H1 (cell line): ENCODE data around the gene TMPRSS3. TPM values are rescaled to one million over a fixed set of nuclear protein-coding genes. Genes with fewer than 3 reads are reported as not detected.

ENCODE experiments used
- ASH2L ChIP-seq: fragments of 200-600, 300-600 bp; sonication (generic); IDR thresholded peaks from one replicate; pipeline ENCODE4 v1.7.1; 2017; ENCODE audit warnings: low read length
- polyA plus RNA-seq, 7 experiments: library from polyadenylated mRNA; depleted of rRNA in 3 of 7; stranded (reverse) in 5 of 7; unstranded in 2 of 7; fragments of >200 nt in 5 of 7; fragments of 200-250 nt in 2 of 7; gene quantifications; 1 replicate in 5 of 7; 2 replicates in 1 of 7; 4 replicates in 1 of 7; pipeline versions ENCODE4 v1.2.1 to v1.2.3, GENCODE V29; 2011 to 2013; ENCODE audit warnings: missing spikeins in 2 of 7, mixed read lengths in 2 of 7
- total RNA-seq: library from RNA; stranded (reverse); fragmentation: NEBNext Ultra II Directional; extraction: Animal tissue kit (Norgen Biotek cat#: 25700); gene quantifications from 2 replicates; pipeline ENCODE4 v1.2.1, GENCODE V29; 2021
- TF ChIP-seq, protein P1 (sequence below): fragments of 300-600 bp; sonication (generic); IDR thresholded peaks from 2 replicates; pipeline ENCODE4 v1.7.1; 2012; ENCODE audit warnings: low read length, moderate library complexity, mild to moderate bottlenecking, inconsistent platforms; ENCODE audit not compliant: insufficient replicate concordance
- TF ChIP-seq, protein P2 (sequence below), 3 experiments: IDR thresholded peaks; 1 replicate in 2 of 3; 2 replicates in 1 of 3; pipeline versions ENCODE4 v1.5.1 to v1.6.1; 2011; ENCODE audit warnings: low read length in 3 of 3, mild to moderate bottlenecking in 3 of 3, inconsistent platforms in 2 of 3, low read depth in 1 of 3, moderate library complexity in 1 of 3; ENCODE audit not compliant: insufficient read depth in 1 of 3; ENCODE audit errors: control extremely low read depth in 1 of 3

TMPRSS3 gene
- total and polyA plus RNA-seq, 2 of the 8 experiments (the other 6 are each of a cell fraction or from before 2014, with no cell fraction given), result 0.38 TPM; not detected in 1

DNA sequence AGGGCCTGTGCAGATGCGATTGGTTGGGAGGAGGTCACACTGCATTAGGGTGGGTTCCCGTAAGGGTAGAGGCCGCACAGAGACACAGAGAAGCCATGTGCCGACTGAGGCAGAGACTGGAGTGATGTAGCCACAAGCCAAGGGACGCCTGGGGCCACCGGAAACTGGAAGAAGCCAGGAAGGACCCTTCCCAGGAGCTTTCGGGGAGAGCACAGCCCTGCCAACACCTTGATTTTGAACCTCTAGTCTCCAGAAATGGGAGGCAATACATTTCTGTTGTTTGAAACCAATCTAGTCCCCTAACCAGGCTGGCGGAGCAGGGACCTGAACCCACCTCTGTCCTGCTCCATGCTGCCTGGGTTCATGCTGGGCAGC lies 18.7 kb upstream of the TMPRSS3 start (continued):
- TF ChIP-seq, protein P1, sequence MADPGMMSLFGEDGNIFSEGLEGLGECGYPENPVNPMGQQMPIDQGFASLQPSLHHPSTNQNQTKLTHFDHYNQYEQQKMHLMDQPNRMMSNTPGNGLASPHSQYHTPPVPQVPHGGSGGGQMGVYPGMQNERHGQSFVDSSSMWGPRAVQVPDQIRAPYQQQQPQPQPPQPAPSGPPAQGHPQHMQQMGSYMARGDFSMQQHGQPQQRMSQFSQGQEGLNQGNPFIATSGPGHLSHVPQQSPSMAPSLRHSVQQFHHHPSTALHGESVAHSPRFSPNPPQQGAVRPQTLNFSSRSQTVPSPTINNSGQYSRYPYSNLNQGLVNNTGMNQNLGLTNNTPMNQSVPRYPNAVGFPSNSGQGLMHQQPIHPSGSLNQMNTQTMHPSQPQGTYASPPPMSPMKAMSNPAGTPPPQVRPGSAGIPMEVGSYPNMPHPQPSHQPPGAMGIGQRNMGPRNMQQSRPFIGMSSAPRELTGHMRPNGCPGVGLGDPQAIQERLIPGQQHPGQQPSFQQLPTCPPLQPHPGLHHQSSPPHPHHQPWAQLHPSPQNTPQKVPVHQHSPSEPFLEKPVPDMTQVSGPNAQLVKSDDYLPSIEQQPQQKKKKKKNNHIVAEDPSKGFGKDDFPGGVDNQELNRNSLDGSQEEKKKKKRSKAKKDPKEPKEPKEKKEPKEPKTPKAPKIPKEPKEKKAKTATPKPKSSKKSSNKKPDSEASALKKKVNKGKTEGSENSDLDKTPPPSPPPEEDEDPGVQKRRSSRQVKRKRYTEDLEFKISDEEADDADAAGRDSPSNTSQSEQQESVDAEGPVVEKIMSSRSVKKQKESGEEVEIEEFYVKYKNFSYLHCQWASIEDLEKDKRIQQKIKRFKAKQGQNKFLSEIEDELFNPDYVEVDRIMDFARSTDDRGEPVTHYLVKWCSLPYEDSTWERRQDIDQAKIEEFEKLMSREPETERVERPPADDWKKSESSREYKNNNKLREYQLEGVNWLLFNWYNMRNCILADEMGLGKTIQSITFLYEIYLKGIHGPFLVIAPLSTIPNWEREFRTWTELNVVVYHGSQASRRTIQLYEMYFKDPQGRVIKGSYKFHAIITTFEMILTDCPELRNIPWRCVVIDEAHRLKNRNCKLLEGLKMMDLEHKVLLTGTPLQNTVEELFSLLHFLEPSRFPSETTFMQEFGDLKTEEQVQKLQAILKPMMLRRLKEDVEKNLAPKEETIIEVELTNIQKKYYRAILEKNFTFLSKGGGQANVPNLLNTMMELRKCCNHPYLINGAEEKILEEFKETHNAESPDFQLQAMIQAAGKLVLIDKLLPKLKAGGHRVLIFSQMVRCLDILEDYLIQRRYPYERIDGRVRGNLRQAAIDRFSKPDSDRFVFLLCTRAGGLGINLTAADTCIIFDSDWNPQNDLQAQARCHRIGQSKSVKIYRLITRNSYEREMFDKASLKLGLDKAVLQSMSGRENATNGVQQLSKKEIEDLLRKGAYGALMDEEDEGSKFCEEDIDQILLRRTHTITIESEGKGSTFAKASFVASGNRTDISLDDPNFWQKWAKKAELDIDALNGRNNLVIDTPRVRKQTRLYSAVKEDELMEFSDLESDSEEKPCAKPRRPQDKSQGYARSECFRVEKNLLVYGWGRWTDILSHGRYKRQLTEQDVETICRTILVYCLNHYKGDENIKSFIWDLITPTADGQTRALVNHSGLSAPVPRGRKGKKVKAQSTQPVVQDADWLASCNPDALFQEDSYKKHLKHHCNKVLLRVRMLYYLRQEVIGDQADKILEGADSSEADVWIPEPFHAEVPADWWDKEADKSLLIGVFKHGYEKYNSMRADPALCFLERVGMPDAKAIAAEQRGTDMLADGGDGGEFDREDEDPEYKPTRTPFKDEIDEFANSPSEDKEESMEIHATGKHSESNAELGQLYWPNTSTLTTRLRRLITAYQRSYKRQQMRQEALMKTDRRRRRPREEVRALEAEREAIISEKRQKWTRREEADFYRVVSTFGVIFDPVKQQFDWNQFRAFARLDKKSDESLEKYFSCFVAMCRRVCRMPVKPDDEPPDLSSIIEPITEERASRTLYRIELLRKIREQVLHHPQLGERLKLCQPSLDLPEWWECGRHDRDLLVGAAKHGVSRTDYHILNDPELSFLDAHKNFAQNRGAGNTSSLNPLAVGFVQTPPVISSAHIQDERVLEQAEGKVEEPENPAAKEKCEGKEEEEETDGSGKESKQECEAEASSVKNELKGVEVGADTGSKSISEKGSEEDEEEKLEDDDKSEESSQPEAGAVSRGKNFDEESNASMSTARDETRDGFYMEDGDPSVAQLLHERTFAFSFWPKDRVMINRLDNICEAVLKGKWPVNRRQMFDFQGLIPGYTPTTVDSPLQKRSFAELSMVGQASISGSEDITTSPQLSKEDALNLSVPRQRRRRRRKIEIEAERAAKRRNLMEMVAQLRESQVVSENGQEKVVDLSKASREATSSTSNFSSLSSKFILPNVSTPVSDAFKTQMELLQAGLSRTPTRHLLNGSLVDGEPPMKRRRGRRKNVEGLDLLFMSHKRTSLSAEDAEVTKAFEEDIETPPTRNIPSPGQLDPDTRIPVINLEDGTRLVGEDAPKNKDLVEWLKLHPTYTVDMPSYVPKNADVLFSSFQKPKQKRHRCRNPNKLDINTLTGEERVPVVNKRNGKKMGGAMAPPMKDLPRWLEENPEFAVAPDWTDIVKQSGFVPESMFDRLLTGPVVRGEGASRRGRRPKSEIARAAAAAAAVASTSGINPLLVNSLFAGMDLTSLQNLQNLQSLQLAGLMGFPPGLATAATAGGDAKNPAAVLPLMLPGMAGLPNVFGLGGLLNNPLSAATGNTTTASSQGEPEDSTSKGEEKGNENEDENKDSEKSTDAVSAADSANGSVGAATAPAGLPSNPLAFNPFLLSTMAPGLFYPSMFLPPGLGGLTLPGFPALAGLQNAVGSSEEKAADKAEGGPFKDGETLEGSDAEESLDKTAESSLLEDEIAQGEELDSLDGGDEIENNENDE, result no peak
- TF ChIP-seq, protein P2, sequence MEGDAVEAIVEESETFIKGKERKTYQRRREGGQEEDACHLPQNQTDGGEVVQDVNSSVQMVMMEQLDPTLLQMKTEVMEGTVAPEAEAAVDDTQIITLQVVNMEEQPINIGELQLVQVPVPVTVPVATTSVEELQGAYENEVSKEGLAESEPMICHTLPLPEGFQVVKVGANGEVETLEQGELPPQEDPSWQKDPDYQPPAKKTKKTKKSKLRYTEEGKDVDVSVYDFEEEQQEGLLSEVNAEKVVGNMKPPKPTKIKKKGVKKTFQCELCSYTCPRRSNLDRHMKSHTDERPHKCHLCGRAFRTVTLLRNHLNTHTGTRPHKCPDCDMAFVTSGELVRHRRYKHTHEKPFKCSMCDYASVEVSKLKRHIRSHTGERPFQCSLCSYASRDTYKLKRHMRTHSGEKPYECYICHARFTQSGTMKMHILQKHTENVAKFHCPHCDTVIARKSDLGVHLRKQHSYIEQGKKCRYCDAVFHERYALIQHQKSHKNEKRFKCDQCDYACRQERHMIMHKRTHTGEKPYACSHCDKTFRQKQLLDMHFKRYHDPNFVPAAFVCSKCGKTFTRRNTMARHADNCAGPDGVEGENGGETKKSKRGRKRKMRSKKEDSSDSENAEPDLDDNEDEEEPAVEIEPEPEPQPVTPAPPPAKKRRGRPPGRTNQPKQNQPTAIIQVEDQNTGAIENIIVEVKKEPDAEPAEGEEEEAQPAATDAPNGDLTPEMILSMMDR (IDR thresholded peaks at IDR 0.05; ENCODE audit: control extremely low read depth in 1 of 3, insufficient read depth in 1 of 3, low read depth in 1 of 3, low read length in 3 of 3), result no peak
- no peak for TF ChIP-seq ASH2L
